DND-41 (cell line): ENCODE results near the gene SWI5.

Experiments used
- ATAC-seq: fragments of 200-7000 bp; cut with Tn5 transposase; 3 replicates; pipeline ENCODE4 v1.9.1; 2021; ENCODE audit warnings: low read depth; ENCODE audit not compliant: insufficient read depth
- DNase-seq: peaks from one replicate; pipeline ENCODE4 v3.0.0-alpha.2; 2020
- H2AFZ ChIP-seq: 2 replicates; pipeline ENCODE4 v1.6.0; 2012; ENCODE audit warnings: low read depth, low read length
- H3K27ac ChIP-seq: 2 replicates; pipeline ENCODE4 v1.5.1; 2012; ENCODE audit warnings: low read length, inconsistent platforms
- H3K27me3 ChIP-seq: fragments of 200-600 bp; sonication (generic); 2 replicates; pipeline ENCODE4 v1.6.0; 2012; ENCODE audit warnings: low read length, mild to moderate bottlenecking, inconsistent platforms; ENCODE audit not compliant: insufficient read depth, poor library complexity
- H3K36me3 ChIP-seq: 2 replicates; pipeline ENCODE4 v1.5.1; 2012; ENCODE audit warnings: low read length, inconsistent platforms; ENCODE audit not compliant: insufficient read depth
- H3K4me1 ChIP-seq: 2 replicates; pipeline ENCODE4 v1.5.1; 2012; ENCODE audit warnings: mild to moderate bottlenecking, low read length; ENCODE audit not compliant: insufficient read depth
- H3K4me2 ChIP-seq: 2 replicates; pipeline ENCODE4 v1.6.0; 2012; ENCODE audit warnings: mild to moderate bottlenecking, moderate library complexity, low read length, inconsistent platforms; ENCODE audit not compliant: insufficient read depth
- H3K4me3 ChIP-seq, 2 experiments: fragments of 200-600 bp in 1 of 2; shearing (Covaris generic) in 1 of 2; 2 replicates each; pipeline ENCODE4 v1.5.1; 2012 to 2016; ENCODE audit warnings: inconsistent platforms in 2 of 2, low read length in 2 of 2, mild to moderate bottlenecking in 2 of 2, low read depth in 1 of 2, moderate library complexity in 1 of 2
- H3K79me2 ChIP-seq: 2 replicates; pipeline ENCODE4 v1.6.0; 2012; ENCODE audit warnings: low read length, inconsistent platforms; ENCODE audit not compliant: insufficient read depth
- H3K9ac ChIP-seq: 2 replicates; pipeline ENCODE4 v1.6.0; 2012; ENCODE audit warnings: low read depth, mild to moderate bottlenecking, inconsistent platforms, low read length, moderate library complexity
- H3K9me3 ChIP-seq: 2 replicates; pipeline ENCODE4 v1.5.1; 2012; ENCODE audit warnings: low read length, moderate library complexity, mild to moderate bottlenecking, inconsistent platforms; ENCODE audit not compliant: insufficient read depth, severe bottlenecking
- H4K20me1 ChIP-seq: 2 replicates; pipeline ENCODE4 v1.6.0; 2012; ENCODE audit warnings: low read length; ENCODE audit not compliant: insufficient read depth
- EZH2 ChIP-seq: IDR thresholded peaks from 3 replicates; pipeline ENCODE4 v1.6.1; 2012; ENCODE audit warnings: borderline replicate concordance, low read depth, mild to moderate bottlenecking, moderate library complexity, low read length, inconsistent platforms; ENCODE audit not compliant: severe bottlenecking
- TF ChIP-seq, protein P1 (sequence below): IDR thresholded peaks from 2 replicates; pipeline ENCODE4 v1.5.1; 2012; ENCODE audit warnings: borderline replicate concordance, low read length, moderate library complexity, mild to moderate bottlenecking; ENCODE audit not compliant: poor library complexity, severe bottlenecking; ENCODE audit errors: extremely low read depth

Gene SWI5

DNA sequence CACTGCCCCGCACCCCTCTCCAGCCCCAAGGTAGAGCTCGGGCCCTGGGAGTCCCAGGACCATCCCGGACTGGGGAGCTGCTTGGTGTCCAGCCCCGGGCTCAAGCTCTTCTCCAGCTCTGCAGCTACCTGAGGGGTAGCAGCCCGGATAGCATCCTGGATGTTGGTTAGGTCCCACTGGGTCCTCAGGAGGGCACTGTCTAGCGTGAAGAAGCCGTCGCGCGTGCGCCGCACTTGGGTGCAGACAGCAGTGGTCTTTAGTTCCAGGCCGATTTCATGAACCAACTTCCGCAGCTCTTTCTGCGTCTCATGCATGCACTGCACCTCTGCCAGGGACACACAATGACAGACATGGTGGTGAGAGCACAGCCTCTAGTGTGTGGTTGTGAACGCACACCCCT lies 33.5 kb downstream of the SWI5 start:
- H3K79me2 ChIP-seq: no peaks in the 10 kb centered on the region
- no peaks in the 10 kb centered on the region for H3K9me3 ChIP-seq
- no peak overlapping the region for H3K4me2 ChIP-seq
- no peak overlapping the region for H2AFZ ChIP-seq
- H4K20me1 ChIP-seq: no peaks in the 10 kb centered on the region
- no peak for DNase-seq
- no peaks in the 10 kb centered on the region for H3K4me1 ChIP-seq
- ATAC-seq: no peak
- H3K36me3 ChIP-seq: peaks cover 34% of the 10 kb centered on the region
- no peak overlapping the region for H3K9ac ChIP-seq
- H3K27me3 ChIP-seq: no peaks in the 10 kb centered on the region
- H3K4me3 ChIP-seq: no peak overlapping the region
- H3K27ac ChIP-seq: no peak overlapping the region
- TF ChIP-seq, protein P1, sequence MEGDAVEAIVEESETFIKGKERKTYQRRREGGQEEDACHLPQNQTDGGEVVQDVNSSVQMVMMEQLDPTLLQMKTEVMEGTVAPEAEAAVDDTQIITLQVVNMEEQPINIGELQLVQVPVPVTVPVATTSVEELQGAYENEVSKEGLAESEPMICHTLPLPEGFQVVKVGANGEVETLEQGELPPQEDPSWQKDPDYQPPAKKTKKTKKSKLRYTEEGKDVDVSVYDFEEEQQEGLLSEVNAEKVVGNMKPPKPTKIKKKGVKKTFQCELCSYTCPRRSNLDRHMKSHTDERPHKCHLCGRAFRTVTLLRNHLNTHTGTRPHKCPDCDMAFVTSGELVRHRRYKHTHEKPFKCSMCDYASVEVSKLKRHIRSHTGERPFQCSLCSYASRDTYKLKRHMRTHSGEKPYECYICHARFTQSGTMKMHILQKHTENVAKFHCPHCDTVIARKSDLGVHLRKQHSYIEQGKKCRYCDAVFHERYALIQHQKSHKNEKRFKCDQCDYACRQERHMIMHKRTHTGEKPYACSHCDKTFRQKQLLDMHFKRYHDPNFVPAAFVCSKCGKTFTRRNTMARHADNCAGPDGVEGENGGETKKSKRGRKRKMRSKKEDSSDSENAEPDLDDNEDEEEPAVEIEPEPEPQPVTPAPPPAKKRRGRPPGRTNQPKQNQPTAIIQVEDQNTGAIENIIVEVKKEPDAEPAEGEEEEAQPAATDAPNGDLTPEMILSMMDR: no peak
- TF ChIP-seq EZH2: no peak

DNA sequence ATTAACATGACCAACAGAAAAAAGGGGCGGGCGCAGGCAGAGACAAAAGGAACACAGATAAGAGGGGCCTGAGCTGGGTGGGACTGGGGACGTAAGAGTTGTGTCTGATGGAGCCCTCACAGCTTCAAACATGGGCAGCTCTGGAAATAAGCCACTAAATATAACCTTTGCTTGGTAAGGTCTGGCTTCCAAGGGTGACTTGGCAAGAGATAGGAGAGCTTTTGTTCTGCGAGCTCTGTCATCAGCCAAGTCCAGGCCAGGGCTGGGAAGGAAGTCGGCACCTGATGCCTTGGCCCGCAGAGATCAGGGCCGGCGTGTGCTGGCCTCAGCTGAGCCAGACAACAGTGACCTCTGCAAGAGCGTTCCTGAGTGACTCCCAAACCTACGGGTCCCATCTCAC lies 34.4 kb downstream of the SWI5 start:
- no peak overlapping the region for H3K4me3 ChIP-seq
- no peak for TF ChIP-seq EZH2
- TF ChIP-seq, protein P1: no peak
- no peak overlapping the region for H3K4me2 ChIP-seq
- no peaks in the 10 kb centered on the region for H4K20me1 ChIP-seq
- peaks cover 43% of the 10 kb centered on the region for H3K36me3 ChIP-seq
- H3K9me3 ChIP-seq: no peaks in the 10 kb centered on the region
- ATAC-seq: no peak
- H3K27me3 ChIP-seq: no peaks in the 10 kb centered on the region
- H3K9ac ChIP-seq: no peak overlapping the region
- no peaks in the 10 kb centered on the region for H3K79me2 ChIP-seq
- H3K4me1 ChIP-seq: no peaks in the 10 kb centered on the region
- no peak overlapping the region for H2AFZ ChIP-seq
- DNase-seq: no peak
- H3K27ac ChIP-seq: no peak overlapping the region

DNA sequence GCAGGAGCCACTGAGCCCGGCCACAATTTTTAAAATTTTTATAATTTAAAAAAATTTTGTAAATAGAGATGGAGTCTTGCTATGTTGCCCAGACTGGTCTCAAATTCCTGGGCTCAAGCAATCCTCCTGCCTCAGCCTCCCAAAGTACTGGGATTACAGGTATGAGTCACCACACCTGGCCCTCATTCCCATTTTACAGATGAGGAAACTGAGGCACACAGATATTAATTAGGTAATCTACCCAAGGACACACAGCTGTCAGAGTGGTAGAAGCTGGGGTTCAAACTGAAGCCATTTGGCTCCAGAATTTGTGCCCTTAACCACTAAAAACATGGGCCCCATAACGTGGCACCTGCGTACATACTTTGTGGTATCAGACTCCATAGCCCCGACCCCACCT lies 38.6 kb downstream of the SWI5 start:
- no peak overlapping the region for H2AFZ ChIP-seq
- ATAC-seq: no peak
- no peak overlapping the region for H3K4me2 ChIP-seq
- H4K20me1 ChIP-seq: no peaks in the 10 kb centered on the region
- DNase-seq: no peak
- no peak overlapping the region for H3K9ac ChIP-seq
- H3K79me2 ChIP-seq: no peaks in the 10 kb centered on the region
- peaks cover 56% of the 10 kb centered on the region for H3K36me3 ChIP-seq
- no peak overlapping the region for H3K27ac ChIP-seq
- TF ChIP-seq EZH2: no peak
- TF ChIP-seq, protein P1: no peak
- no peaks in the 10 kb centered on the region for H3K27me3 ChIP-seq
- no peaks in the 10 kb centered on the region for H3K9me3 ChIP-seq
- no peaks in the 10 kb centered on the region for H3K4me1 ChIP-seq
- H3K4me3 ChIP-seq: no peak overlapping the region

DNA sequence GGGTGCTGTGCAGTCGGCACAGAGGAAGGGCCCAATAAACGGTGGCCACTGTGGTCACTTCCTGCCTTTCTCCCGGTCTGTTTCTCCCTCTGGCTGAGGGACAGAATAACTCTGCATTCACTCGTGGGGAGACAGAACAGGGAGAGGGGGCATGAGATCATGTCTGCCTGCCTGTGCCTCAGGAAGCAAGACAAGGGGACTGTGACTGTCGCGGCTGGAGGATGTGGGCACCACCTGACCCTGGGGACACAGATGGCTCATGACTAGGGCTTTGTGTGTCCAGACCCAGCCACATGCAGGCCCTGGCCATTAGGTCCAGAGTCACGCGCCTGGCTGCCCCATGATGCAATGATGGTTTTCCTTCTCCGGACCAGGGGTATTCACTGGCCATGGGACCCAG lies 40.3 kb downstream of the SWI5 start:
- Histone ChIP-seq H4K20me1 (no peaks in the 10 kb centered on the region), H3K9ac (no peak overlapping the region), H3K4me1 (peaks cover 6% of the 10 kb centered on the region), H3K79me2 (peaks cover 6% of the 10 kb centered on the region), H3K27me3 (no peaks in the 10 kb centered on the region), H3K36me3 (peaks cover 39% of the 10 kb centered on the region), H3K27ac (no peak overlapping the region), H2AFZ (no peak overlapping the region), H3K9me3 (no peaks in the 10 kb centered on the region), H3K4me3 (no peak overlapping the region), H3K4me2 (no peak overlapping the region)
- DNase-seq (no peak), ATAC-seq (no peak)
- TF ChIP-seq, protein P1: no peak
- no peak for TF ChIP-seq EZH2
